H7 (cell line): ENCODE measurements around the gene UNC45A. TPM values are rescaled to one million over a fixed set of nuclear protein-coding genes. Genes with fewer than 3 reads are reported as not detected.
A peak's percentile ranks its signal among the peaks of the same experiment; 100 is the strongest.

Experiments
- DNase-seq: peaks from one replicate; pipeline ENCODE4 v3.0.0; 2012
- H3K27me3 ChIP-seq: 2 replicates; pipeline ENCODE4 v1.6.0; 2011; ENCODE audit warnings: mild to moderate bottlenecking, low read length; ENCODE audit not compliant: control insufficient read depth, insufficient read depth
- H3K36me3 ChIP-seq: replicated peaks from 2 replicates; pipeline ENCODE4 v1.5.1; 2011; ENCODE audit warnings: low read length; ENCODE audit not compliant: control insufficient read depth, insufficient read depth
- H3K4me3 ChIP-seq: 2 replicates; pipeline ENCODE4 v1.5.1; 2011; ENCODE audit warnings: low read depth, mild to moderate bottlenecking, control low read depth, low read length, moderate library complexity; ENCODE audit not compliant: insufficient read depth
- total RNA-seq: library from RNA; depleted of rRNA; stranded (reverse); fragments of >200 nt; shearing (Covaris generic); gene quantifications from 2 replicates; pipeline ENCODE4 v1.2.3, GENCODE V29; 2014

The UNC45A gene
- total RNA-seq, 1 experiment from 2014 or later: 85.9 TPM

GRCh38 chr15:90954712-90955623 lies 19.9 kb downstream of the UNC45A start, which contains the start of gene RCCD1:
TSS of gene RCCD1 (plus strand) at chr15:90954884. CDS start at chr15:90956735, 1,851 bp downstream.
- Histone ChIP-seq H3K27me3 (peaks cover 4% of the 10 kb centered on the region; the same call in 1 of the 2 replicates), H3K4me3 (peak within 1 kb of the TSS; percentile 68), H3K36me3 (peaks cover 13% of the 10 kb centered on the region)
- peak; percentile 99 for DNase-seq

- H3K4me3 ChIP-seq: peak overlapping the region; percentile 80
Observed at GRCh38 chr15:90955624-90956273, 20.7 kb downstream of the UNC45A start.

GRCh38 chr15:90956274-90957030 lies 21.4 kb downstream of the UNC45A start:
- H3K4me3 ChIP-seq: peak overlapping the region; percentile 80
- peaks cover 20% of the 10 kb centered on the region for H3K36me3 ChIP-seq
- H3K27me3 ChIP-seq: peaks cover 4% of the 10 kb centered on the region; the same call in 1 of the 2 replicates
- peak; percentile 99 for DNase-seq

More at GRCh38 chr15:90955624-90956273, 20.7 kb downstream of the UNC45A start:
- Histone ChIP-seq H3K27me3 (peaks cover 4% of the 10 kb centered on the region; the same call in 1 of the 2 replicates), H3K36me3 (peaks cover 14% of the 10 kb centered on the region)
- DNase-seq: no peak

GRCh38 chr15:90957031-90957790 lies 22.1 kb downstream of the UNC45A start:
- H3K36me3 ChIP-seq: peaks cover 20% of the 10 kb centered on the region
- DNase-seq: peak; percentile 87
- peak overlapping the region; percentile 80 for H3K4me3 ChIP-seq
- peaks cover 4% of the 10 kb centered on the region; the same call in 1 of the 2 replicates for H3K27me3 ChIP-seq

GRCh38 chr15:90957791-90958190 lies 22.7 kb downstream of the UNC45A start:
- Histone ChIP-seq H3K36me3 (peaks cover 18% of the 10 kb centered on the region), H3K4me3 (peak overlapping the region; percentile 80), H3K27me3 (peaks cover 4% of the 10 kb centered on the region; the same call in 1 of the 2 replicates)
- peak; percentile 58 for DNase-seq

- no peak for DNase-seq
- Histone ChIP-seq H3K36me3 (peaks cover 14% of the 10 kb centered on the region), H3K4me3 (no peak overlapping the region), H3K27me3 (peaks cover 4% of the 10 kb centered on the region; the same call in 1 of the 2 replicates)
Observed at GRCh38 chr15:90959028-90959595, 24.0 kb downstream of the UNC45A start.

GRCh38 chr15:90959894-90960293 lies 24.8 kb downstream of the UNC45A start:
- Histone ChIP-seq H3K36me3 (peaks cover 14% of the 10 kb centered on the region), H3K27me3 (peaks cover 4% of the 10 kb centered on the region; the same call in 1 of the 2 replicates), H3K4me3 (no peak overlapping the region)
- no peak for DNase-seq

- no peak for DNase-seq
- H3K27me3 ChIP-seq: peaks cover 4% of the 10 kb centered on the region; the same call in 1 of the 2 replicates
- no peak overlapping the region for H3K4me3 ChIP-seq
- peaks cover 16% of the 10 kb centered on the region for H3K36me3 ChIP-seq
Observed at GRCh38 chr15:90960298-90961091, 25.4 kb downstream of the UNC45A start.

GRCh38 chr15:90962021-90962420 lies 26.9 kb downstream of the UNC45A start:
- DNase-seq: no peak
- H3K27me3 ChIP-seq: peaks cover 2% of the 10 kb centered on the region; the same call in 1 of the 2 replicates
- H3K4me3 ChIP-seq: no peak overlapping the region
- H3K36me3 ChIP-seq: peaks cover 26% of the 10 kb centered on the region

- H3K36me3 ChIP-seq: peaks cover 52% of the 10 kb centered on the region
- H3K4me3 ChIP-seq: no peak overlapping the region
- H3K27me3 ChIP-seq: no peaks in the 10 kb centered on the region
- DNase-seq: no peak
Observed at GRCh38 chr15:90966262-90966661, 31.2 kb downstream of the UNC45A start.

GRCh38 chr15:90967206-90967605 lies 32.1 kb downstream of the UNC45A start:
- H3K36me3 ChIP-seq: peaks cover 49% of the 10 kb centered on the region
- no peak overlapping the region for H3K4me3 ChIP-seq
- H3K27me3 ChIP-seq: no peaks in the 10 kb centered on the region
- no peak for DNase-seq

GRCh38 chr15:90968434-90968833 lies 33.3 kb downstream of the UNC45A start:
- no peak for DNase-seq
- Histone ChIP-seq H3K4me3 (no peak overlapping the region), H3K27me3 (no peaks in the 10 kb centered on the region), H3K36me3 (peaks cover 53% of the 10 kb centered on the region)

- Histone ChIP-seq H3K36me3 (peaks cover 61% of the 10 kb centered on the region), H3K27me3 (no peaks in the 10 kb centered on the region), H3K4me3 (no peak overlapping the region)
- DNase-seq: no peak
Observed at GRCh38 chr15:90970274-90970673, 35.2 kb downstream of the UNC45A start.
